ENCODE data around the gene SSNA1. TPM values are rescaled to one million over a fixed set of nuclear protein-coding genes. Genes with fewer than 3 reads are reported as not detected.

SSNA1 gene, protein sequence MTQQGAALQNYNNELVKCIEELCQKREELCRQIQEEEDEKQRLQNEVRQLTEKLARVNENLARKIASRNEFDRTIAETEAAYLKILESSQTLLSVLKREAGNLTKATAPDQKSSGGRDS
- total RNA-seq = 102 and 108 TPM in 2 replicates

DNA sequence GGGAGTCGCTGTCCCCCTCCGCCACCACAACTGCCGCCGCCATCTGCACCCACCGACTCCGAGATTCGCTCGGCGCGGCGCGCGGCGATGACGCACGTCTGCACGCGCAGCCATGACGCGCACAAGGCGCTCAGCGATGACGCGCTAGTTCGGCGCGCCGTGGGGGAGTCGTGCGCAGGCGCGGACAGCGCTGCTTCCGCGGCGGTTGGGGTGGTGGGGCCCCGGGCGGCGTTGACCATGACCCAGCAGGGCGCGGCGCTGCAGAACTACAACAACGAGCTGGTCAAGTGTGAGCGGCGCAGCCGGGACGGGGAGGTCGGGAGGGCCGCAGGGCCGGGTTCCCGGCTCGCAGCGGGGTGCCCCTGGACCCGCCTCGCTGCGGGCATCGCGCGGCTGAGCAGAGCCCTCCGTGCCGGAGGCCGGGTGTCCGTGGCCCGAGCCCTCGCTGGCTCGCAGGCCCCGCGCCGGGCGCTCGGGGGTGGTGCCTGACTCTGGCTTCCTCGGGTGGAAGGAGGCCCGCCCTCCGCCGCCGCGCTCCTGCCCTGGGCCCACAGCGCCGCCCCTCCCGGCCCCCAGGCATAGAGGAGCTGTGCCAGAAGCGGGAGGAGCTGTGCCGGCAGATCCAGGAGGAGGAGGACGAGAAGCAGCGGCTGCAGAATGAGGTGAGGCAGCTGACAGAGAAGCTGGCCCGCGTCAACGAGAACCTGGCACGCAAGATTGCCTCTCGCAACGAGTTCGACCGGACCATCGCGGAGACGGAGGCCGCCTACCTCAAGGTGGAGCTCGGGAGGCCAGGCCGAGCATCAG, at the start of gene SSNA1, which contains the start of gene ANAPC2:
Gene SSNA1, plus strand, starts transcription at position 187 of the 807 bp plus-strand sequence. Its CDS starts 51 bp downstream, at position 238.
Gene ANAPC2, minus strand, starts transcription at position 71 of the 807 bp plus-strand sequence. Its CDS starts 28 bp downstream, at position 43.

DNA sequence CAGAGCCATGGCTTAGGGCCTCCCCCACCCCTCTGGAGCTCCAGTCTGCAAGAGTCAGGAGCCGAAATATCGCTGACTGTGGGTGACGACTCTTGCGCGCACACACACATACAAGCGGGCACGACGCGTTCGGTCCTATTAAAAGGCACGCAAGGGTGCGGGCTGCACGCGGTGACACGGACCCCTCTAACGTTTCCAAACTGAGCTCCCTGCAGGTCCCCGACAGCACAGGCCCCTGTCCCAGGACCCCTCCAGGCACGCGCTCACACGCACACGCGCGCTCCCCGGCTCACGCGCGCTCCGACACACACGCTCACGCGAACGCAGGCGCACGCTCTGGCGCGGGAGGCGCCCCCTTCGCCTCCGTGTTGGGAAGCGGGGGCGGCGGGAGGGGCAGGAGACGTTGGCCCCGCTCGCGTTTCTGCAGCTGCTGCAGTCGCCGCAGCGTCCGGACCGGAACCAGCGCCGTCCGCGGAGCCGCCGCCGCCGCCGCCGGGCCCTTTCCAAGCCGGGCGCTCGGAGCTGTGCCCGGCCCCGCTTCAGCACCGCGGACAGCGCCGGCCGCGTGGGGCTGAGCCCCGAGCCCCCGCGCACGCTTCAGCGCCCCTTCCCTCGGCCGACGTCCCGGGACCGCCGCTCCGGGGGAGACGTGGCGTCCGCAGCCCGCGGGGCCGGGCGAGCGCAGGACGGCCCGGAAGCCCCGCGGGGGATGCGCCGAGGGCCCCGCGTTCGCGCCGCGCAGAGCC, 49.6 kb upstream of the SSNA1 start, which contains the start of gene GRIN1:
Gene GRIN1, plus strand, starts transcription at position 433 of the 746 bp plus-strand sequence. CDS start 333 bp downstream, outside the sequence.

DNA sequence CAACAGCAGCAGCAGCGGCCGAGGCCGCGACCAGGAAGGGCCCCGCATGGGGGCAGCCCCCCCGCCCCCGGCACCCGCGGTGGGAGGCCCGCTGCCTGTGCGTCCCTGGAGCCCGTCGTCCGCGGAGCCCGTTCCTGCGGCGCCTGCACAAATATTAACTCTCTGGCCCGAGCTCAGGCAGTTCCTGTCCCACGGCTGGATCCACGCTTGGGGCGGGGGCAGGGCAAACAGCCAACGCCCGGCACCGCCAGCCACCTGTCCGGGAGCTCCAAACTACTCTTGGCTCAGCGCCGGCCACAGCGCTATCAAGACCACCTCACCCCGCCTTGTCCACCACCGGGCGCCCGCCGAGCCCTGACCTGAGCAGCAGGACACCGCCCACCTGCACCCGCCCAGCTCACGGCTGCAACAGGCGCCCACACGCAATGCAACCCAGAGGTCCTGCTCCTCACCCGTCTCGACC, 18.5 kb upstream of the SSNA1 start, which contains the start of gene LRRC26:
Gene LRRC26, minus strand, starts transcription at position 156 of the 463 bp plus-strand sequence. Its CDS starts 108 bp downstream, at position 48.

DNA sequence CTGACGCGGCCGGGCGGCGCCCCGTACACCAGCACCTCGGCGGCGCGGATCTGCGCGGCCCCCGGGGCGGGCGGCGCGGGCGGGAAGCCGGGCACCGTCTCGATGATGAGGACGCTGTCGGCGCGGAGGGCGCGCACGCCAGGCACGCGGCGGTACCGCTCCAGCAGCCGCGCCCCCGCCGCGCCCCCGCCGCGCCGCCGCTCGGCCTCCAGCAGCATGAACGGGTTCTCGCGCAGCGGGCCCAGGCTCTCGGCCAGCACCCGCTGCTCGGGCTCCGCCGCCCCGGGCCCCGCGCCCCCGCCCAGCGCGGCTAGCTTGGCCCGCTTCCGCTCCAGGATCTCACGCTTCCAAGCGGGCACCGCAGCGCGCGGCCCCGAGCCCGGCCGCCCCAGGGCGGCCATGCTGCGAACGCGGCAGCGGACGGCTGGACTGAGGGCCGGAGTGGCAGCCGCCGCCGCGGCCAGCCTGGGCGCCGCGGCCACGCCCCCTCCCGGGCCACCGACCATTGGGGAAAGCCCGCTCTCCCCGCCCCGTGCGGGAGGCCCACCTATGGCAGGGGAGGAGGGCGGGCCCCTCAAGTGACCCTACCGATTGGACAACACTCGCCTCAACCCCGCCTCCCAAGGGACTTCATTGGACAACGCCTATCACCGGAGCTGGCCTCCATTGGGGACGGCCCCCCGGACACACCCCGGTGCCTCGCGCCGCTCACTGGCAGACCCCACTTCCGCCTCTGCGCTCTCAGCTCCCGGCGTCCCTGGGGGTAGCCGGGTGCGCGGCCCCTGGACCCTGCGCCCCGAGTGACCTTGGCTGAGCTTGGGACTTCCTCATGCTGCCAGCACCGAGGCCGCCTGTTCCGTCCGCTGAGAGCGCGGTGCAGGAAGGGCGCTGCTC, 12.1 kb downstream of the SSNA1 start, which contains the start of gene TPRN:
Gene TPRN, minus strand, starts transcription at position 431 of the 894 bp plus-strand sequence. Its CDS starts 30 bp downstream, at position 401.

DNA sequence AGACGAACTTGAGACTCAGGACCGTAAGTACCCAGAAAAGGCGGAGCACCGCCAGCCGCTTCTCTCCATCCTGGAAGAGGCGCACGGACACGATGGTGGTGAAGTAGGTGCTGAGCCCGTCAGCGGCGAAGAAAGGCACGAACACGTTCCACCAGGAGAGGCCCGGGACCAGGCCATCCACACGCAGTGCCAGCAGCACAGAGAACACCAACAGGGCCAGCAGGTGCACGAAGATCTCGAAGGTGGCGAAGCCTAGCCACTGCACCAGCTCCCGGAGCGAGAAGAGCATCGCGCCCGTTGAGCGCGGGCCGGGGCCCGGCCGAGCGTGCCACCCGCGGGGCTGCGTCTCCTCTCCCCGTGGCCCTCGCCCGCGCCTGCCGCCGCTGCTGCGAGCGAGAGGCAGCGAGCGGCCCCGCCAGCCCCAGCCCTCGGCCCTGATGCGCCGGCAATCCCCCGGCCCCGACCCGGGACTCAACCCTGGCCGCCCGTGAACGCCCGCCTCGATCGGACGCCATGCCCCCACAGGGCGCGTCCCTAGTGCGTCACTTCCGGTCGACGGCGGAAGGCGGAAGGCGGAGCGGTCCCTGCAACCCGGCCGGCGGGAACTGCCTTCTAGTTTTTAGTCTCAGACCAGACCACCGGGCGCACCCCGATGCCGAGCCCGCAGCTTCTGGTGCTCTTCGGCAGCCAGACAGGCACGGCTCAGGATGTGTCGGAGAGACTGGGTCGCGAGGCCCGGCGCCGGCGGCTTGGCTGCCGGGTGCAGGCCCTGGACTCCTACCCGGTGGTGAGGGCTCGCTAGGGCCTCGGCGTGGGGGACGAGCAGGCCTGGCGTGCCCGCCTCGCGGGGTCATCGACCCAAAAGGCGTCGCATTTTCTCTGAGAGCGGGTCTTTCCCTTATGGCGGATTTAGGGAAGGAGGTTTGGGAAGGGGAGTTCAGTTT, 16.9 kb downstream of the SSNA1 start, which contains the start of the genes NDOR1 and TMEM203:
Gene NDOR1, plus strand, starts transcription at position 575 of the 944 bp plus-strand sequence. Its CDS starts 78 bp downstream, at position 653.
Gene TMEM203, minus strand, starts transcription at position 523 of the 944 bp plus-strand sequence. Its CDS starts 234 bp downstream, at position 289.

DNA sequence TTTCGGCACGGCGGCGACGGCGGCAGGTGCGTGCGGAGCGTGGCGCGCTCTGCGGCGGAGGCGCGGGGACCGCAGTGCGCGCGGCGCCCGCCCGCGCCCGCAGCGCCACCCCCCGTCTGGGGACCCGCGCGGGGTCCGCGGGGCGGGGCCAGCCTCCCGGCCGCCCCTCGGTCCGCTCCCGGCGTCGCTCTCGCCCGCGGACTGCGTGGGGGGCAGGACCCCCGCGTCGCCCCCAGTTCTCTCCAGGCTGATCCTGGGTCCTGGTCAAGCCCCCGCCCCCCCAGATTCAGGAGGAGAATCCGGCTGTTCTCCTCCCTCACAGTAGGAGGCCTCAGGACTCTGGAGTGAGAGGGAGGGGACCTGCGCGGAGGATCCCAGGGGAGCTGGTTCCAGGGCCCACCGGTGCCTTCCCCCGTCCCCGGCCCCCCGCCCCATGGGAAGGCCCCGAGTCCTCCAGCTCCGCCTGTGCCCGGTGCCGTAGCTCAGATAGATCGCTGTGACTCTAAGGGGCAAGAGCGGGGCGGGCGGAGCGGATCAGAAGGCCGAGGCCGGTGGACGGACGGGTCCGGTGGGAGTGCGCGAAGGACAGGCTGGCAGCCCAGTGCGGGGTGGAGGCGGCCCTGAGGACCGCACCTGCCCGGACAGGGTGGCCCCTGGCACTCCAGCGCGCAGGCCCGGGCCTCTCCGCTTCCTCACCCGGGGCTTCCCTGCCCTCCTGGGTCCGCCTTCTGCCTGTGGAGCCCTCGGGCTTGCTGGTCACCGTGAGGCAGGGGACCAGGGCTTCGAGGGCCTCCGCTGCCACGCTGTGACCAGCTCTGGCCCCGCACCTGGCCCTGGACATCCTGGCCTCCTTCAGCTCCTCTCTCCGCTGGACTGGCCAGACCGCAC, 34.0 kb downstream of the SSNA1 start, which contains the start of gene RNF208:
Gene RNF208, minus strand, starts transcription at position 51 of the 888 bp plus-strand sequence. CDS start 1,028 bp downstream, outside the sequence.

DNA sequence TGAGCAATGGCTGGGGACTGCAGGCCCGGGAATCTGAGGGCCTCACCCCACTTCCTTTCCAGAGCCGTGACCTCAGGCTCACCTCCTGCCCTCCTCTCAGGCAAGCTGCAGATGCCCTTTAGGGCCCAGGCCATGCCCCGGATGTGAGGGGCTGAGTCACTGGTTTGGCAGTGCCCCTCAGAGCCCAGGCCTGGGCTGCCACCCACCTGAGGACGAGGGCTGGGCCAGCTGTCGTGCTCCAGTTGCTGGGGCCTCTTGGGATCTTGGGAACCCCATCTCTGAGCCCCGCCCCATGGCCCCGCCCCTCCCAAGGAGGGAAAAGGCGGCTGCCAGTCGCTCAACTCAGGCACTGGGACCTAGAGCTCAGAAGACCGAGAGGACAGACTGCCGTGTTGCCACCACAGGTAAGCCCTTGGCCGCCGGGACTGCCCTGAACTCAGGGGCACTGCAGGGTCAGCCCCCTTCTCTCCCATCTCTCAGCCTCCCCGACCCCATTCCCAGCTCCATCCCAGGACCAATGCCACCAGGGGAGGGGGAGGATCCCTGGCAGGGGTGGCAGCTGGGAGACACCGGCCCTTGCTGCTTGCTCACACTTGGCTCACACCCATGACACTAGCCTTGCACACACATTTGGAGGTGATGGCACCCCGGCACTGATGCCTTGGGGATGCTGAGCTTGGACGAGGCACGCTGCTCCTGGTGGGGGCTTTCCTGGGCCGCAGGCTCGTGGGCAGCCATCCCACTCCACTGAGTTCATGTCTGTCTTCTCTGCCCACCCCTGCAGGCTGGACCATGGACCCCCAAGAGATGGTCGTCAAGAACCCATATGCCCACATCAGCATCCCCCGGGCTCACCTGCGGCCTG, 36.6 kb downstream of the SSNA1 start, which contains the start of gene CYSRT1:
Gene CYSRT1, plus strand, starts transcription at position 345 of the 865 bp plus-strand sequence. Its CDS starts 448 bp downstream, at position 793.

DNA sequence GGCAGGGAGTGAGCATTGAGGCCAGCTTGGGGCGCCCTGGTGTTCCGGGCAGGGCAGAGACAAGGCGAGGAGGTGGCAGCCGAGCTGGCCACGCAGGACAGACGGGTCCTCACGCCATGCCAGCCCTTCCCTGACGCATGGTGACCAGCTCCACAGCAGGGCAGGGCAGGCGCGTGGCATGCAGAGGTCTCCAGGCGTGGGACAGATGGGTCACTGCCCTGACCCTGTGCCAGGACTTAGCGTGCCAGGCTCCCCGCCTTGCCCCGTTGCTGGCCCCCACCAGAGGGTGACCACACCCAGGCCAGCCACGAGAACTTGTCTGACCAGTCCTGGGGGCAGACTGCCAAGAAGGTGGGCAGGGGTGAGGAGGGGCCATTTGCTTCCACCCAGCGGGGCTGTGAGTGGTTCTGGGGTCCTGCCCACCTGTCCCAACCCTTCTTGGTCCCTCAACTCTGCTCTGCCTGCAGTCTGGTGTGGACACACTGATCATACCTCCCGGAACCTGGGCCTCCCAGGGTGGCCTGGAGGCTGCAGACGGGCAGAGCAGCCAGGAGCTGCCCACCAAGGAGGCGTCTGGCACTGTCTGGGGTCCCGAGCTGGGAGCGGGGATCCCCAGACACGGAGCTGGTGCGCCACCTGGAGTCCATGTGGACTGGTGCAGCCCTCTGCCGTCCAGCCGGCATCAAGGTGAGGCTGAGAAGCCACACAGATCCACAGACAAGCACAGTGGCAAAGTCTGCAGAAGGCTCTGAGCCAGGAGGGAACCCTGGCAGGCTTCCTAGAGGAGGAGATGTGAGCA, 38.8 kb downstream of the SSNA1 start, which contains the start of gene RNF224:
Gene RNF224, plus strand, starts transcription at position 449 of the 799 bp plus-strand sequence. CDS start 834 bp downstream, outside the sequence.

DNA sequence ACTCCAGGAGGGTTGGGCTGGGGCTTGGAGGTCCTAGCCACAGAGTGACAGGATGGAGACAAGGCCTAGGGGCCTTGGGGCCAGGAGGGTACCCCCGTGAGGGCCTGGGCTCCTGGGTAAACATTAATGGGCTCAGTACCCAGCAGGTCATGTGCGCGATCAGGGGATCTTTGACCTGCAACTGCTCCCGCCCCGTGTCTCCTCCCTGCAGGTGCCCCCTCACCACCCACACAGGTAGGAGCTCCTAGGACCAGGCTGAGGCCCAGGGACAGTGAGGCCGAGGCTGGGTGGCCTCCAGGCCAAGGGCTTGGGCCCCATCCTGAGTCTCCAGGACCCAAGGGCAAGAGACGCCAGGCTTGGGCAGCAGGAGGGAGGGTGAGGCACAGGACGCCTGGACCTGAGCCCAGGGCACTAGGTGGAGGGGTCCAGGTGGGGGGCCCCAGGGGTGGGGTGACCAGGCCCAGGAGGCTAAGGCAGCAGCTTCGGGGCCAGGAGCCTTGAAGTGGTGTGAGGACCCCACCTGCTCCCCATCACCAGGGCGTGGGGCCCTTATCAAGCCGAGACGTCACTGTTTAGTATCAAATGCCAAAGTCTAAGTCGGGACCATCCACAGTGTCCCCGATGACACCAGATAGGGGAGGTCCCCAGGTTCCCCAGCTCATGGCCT, 42.4 kb downstream of the SSNA1 start, which contains the start of gene SLC34A3:
Gene SLC34A3, plus strand, starts transcription at position 197 of the 667 bp plus-strand sequence. CDS start 802 bp downstream, outside the sequence.

Small RNA genes lying within 50 kb of the gene (small RNA-seq; reads per million reads assigned to genes)
- not detected for gene MIR3621

Other genes starting within 250 kb of the SSNA1 start
- 180 and 181 TPM in 2 replicates for gene FBXW5, start 243.9 kb upstream of the SSNA1 start, total RNA-seq
- 0.33 and 0.76 TPM in 2 replicates for gene C8G, start 243.4 kb upstream of the SSNA1 start, total RNA-seq
- gene LCN12, start 236.4 kb upstream of the SSNA1 start, total RNA-seq = 0.29 TPM in 1 of 2 replicates, not detected in the other
- gene PTGDS, start 211.2 kb upstream of the SSNA1 start, total RNA-seq = not detected in 2 replicates
- not detected in 2 replicates for gene LCNL1, start 205.7 kb upstream of the SSNA1 start, total RNA-seq
- 14.6 and 19.6 TPM in 2 replicates for gene PAXX, start 196.3 kb upstream of the SSNA1 start, total RNA-seq
- gene CLIC3, start 192.1 kb upstream of the SSNA1 start, total RNA-seq = 0.29 and 0.33 TPM in 2 replicates
- 12.4 and 18.6 TPM in 2 replicates for gene ABCA2, start 160.4 kb upstream of the SSNA1 start, total RNA-seq
- gene FUT7, start 156.6 kb upstream of the SSNA1 start, total RNA-seq = not detected in 2 replicates
- 52.6 and 64.7 TPM in 2 replicates for gene NPDC1, start 142.5 kb upstream of the SSNA1 start, total RNA-seq
- gene ENTPD2, start 134.6 kb upstream of the SSNA1 start, total RNA-seq = not detected in 2 replicates
- 11.1 and 14.7 TPM in 2 replicates for gene SAPCD2, start 118.1 kb upstream of the SSNA1 start, total RNA-seq
- gene UAP1L1, start 111.2 kb upstream of the SSNA1 start, total RNA-seq = 19.9 and 21.5 TPM in 2 replicates
- 65.8 and 69.2 TPM in 2 replicates for gene MAN1B1, start 101.7 kb upstream of the SSNA1 start, total RNA-seq
- 70.4 and 103 TPM in 2 replicates for gene DPP7, start 73.9 kb upstream of the SSNA1 start, total RNA-seq
- gene GRIN1, start 49.5 kb upstream of the SSNA1 start, total RNA-seq = 0.10 TPM in 1 of 2 replicates, not detected in the other
- gene LRRC26, start 18.6 kb upstream of the SSNA1 start, total RNA-seq = not detected in 2 replicates
- not detected in 2 replicates for gene TMEM210, start 16.6 kb upstream of the SSNA1 start, total RNA-seq
- gene ANAPC2, start 116 bp upstream of the SSNA1 start, total RNA-seq = 30.1 and 37.6 TPM in 2 replicates
- gene TPRN, start 12.1 kb downstream of the SSNA1 start, total RNA-seq = 9.9 and 10.8 TPM in 2 replicates
- 27.1 and 28.9 TPM in 2 replicates for gene TMEM203, start 17.0 kb downstream of the SSNA1 start, total RNA-seq
- gene NDOR1, start 17.0 kb downstream of the SSNA1 start, total RNA-seq = 8.3 and 8.8 TPM in 2 replicates
- gene RNF208, start 33.6 kb downstream of the SSNA1 start, total RNA-seq = 0.19 and 0.65 TPM in 2 replicates
- 0.65 and 0.67 TPM in 2 replicates for gene CYSRT1, start 36.5 kb downstream of the SSNA1 start, total RNA-seq
- gene RNF224, start 38.8 kb downstream of the SSNA1 start, total RNA-seq = under 0.01 and 0.19 TPM in 2 replicates
- gene SLC34A3, start 42.2 kb downstream of the SSNA1 start, total RNA-seq = not detected in 2 replicates
- 199 and 241 TPM in 2 replicates for gene TUBB4B, start 52.6 kb downstream of the SSNA1 start, total RNA-seq
- gene STPG3, start 62.6 kb downstream of the SSNA1 start, total RNA-seq = not detected in 2 replicates
- gene NELFB, start 66.7 kb downstream of the SSNA1 start, total RNA-seq = 73.9 and 77.1 TPM in 2 replicates
- 58.3 and 77.4 TPM in 2 replicates for gene TOR4A, start 89.0 kb downstream of the SSNA1 start, total RNA-seq
- gene NRARP, start 113.6 kb downstream of the SSNA1 start, total RNA-seq = 46.7 and 64.3 TPM in 2 replicates
- gene EXD3, start 234.5 kb downstream of the SSNA1 start, total RNA-seq = 18.1 and 29.1 TPM in 2 replicates
- gene NOXA1, start 234.7 kb downstream of the SSNA1 start, total RNA-seq = 1.9 and 2.0 TPM in 2 replicates

Data from vein endothelial cell (primary cell).